GM15510 (cell line): ENCODE results near the gene PWP2.
A peak's percentile ranks its signal among the peaks of the same experiment; 100 is the strongest.

ENCODE experiments used
- POLR2A ChIP-seq: IDR thresholded peaks from 3 replicates; pipeline ENCODE4 v1.6.1; 2011; ENCODE audit warnings: borderline replicate concordance; ENCODE audit not compliant: insufficient read length; ENCODE audit errors: extremely low read depth

Gene PWP2

DNA sequence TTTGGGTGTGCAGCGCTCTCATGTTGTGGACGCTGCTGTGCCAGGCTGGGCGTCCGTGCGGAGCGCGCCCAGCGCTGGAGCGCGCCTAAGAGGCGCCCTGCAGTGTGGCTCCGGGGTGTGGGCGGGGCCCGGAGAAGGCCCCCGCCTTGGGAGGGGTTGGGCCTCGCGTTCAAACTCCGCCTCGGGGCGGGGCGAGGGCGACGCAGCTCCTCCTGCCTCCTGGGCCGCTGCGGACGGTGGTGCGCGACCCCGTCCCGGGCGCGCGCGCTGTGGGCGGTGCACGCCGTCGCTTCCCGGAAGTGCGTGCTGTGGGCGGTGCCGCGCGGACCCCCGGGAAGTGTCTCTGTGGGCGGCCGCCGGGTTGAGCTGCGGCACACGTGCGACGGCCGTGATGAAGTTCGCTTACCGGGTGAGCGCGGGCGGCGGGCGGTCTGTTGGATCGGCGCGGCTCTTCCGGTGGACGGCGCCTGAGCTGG lies at the start of gene PWP2:
TSS of gene PWP2 (plus strand) at position 374 of the 476 bp plus-strand sequence. CDS start at position 392, 18 bp downstream.
- TF ChIP-seq POLR2A: peak; percentile 19

DNA sequence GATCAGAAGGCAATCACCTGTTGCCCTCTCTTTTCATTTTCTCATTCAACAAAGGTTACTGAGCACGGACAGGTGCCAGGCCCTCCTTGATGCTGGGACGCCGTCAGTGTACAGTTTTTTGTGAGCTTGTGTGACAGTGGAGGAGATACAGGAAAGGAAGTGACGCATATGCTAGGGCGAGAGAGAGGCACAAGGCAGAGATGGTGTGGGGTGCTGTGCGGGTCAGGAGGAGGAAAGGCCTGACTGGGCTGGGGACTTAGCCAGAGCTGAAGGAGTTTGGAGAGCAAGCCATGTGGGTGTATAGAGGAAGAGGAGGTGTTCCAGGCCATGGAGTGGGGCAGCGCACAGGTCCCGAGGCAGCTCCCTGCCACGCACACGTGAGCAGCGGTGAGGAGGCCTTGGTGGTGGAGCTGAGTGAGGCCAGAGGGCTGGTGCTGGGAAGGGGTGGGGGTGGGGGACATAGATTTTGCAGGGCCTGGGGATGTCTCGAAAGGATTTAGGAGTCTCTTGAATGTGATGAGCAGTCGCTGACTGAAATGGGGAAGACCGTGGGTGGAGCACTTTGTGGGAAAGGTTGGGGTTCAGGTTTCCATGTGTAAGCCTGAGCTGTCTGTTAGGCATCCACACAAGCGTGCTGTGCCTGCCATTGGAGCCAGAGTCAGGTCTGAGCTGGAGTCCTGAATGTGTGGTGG lies 49.1 kb upstream of the PWP2 start:
- no peak for TF ChIP-seq POLR2A

DNA sequence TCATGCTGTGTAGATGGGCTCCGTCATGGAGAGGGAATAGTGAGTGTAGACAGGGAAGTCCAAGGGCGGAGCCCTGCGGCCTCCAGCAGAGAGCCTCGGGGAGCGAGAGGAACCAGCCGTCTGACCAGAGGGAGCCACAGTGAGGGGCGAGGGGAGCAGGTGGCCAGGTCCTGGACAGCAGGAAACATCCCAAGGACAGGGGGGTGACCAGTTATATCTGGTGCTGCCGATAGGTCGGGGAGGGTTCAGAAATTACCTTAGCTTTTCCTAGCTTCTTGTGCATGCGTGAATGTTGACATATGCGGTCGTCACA lies 48.6 kb upstream of the PWP2 start:
- TF ChIP-seq POLR2A: no peak

DNA sequence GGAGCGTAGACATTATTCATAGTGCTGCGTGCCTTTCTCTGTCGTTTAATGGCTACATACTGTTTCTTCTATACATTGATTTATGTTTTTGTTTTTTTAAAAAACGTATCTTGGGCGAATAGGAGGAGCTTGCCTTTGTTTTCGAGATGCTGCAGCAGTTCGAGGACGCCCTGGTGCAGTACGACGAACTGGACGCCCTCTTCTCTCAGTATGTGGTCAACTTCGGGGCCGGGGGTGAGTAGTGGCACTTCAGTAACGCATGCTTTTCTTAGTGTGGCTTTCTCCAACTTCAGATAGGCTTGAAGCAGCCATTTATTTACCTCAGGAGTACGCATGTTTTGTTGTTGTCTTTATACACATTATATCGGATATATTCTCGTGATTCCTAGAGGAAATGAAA lies 48.2 kb upstream of the PWP2 start:
- TF ChIP-seq POLR2A: no peak

DNA sequence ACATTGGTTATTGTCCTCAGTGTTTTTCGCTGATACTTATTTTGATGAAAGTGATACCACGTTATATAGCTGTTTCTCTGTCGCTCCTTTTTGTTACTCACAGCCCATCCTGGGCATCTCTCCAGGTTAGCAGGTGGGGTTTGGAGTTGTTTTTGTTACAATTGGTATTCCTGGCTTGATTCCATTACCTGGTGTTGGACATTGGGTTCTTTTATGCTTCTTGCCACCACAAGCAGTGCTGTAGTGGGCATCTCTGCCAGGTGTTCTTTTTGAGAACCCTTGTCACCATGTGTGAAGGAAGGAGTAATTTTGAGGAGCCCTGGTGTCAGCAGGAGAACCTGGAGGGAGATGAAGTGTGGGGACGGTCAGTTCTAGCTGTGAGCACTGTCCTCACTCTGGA lies 47.5 kb upstream of the PWP2 start:
- TF ChIP-seq POLR2A: no peak

DNA sequence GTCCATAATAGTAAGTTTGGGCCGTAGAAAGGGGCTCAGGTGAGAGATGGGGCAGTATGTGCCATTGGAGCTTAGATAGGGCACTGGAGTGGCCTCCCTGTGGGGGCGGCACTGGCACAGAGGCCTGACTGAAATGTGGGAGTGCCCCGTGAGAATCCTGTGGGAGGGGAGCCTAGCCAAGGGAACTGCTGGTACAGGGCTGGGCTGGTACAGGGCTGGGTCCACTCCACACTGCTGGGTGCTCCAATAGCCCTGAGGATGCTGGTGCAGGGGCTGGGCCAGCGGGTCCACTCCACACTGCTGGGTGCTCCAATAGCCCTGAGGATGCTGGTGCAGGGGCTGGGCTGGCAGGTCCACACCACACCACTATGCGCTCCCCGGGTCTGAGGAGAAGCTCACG lies 44.8 kb upstream of the PWP2 start:
- TF ChIP-seq POLR2A: no peak

DNA sequence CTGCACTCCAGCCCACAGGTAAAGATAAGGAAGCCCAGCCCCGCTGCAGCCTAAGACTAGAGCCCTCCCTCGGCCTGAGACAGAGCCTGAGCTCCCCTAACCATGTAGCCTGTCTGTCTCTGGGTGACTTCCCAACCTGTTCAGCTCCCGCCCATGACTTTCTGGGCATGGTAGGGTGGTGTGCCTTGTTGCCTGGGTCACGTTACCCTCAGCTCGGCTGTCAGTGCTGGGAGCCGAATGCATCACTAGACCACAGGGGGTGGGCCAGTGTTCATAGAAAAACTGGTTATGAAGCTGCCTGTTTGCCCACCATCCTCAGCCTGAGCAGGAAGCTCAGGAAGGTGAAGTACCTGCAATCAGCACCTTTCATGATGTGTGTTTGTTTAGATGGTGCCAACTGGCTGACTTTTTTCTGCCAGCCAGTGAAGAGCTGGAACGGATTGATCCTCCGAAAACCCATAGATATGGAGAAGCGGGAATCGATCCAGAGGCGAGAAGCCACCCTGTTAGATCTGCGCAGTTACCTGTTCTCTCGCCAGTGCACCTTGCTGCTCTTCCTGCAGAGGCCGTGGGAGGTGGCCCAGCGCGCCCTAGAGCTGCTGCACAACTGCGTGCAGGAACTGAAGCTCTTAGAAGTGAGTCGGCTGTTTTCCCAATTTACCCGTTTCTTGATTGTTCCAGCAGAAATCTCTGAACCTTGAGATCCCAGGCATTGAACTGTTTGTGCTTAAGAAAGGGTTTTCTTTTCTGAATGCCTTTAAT lies 43.9 kb upstream of the PWP2 start:
- no peak for TF ChIP-seq POLR2A

DNA sequence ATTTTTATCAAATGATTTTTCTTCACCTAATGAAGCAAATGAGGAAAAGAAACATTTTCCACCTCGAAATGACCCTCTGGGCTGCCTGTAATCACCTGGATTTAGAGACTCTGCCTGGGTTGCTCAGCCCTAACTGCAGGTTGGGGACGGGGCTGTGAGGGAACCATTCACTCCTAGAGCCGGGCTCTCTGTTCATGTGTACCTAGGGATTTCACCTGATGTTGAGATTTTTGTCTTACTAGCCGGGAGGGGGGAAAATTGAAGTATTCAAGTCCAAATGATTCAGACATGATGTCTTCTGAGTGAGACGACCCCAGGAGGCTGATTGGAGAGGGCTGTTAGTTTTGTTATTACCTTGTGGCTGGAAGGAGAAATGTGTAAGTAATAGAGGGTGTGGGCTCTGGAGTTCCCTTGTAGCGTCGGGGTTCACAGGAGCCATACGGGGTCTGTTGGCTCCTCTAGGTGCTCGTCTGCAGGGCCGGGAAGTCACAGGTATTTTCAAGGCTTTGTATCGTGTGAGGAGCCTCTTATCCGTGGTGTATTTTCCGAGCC lies 42.3 kb upstream of the PWP2 start:
- TF ChIP-seq POLR2A: no peak

DNA sequence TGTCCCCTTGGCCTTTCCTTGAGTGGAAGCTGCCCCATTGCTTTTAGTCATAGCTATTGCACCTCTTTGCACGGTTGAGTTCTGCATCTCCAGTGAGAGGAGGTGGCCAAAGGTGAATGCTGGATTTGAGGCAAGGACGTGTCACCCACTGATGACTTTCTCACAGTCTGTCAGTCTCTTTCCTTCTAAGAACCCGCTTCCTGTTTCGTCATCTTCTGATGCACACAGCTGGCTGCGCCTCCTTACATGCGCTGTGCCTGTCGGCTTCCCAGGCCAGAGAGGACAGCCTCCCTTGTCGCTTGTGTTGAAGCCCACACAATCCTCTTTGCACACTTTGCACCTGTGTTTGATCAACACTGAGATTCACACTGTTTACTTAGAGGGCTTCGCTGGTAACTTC lies 41.8 kb upstream of the PWP2 start:
- TF ChIP-seq POLR2A: no peak

DNA sequence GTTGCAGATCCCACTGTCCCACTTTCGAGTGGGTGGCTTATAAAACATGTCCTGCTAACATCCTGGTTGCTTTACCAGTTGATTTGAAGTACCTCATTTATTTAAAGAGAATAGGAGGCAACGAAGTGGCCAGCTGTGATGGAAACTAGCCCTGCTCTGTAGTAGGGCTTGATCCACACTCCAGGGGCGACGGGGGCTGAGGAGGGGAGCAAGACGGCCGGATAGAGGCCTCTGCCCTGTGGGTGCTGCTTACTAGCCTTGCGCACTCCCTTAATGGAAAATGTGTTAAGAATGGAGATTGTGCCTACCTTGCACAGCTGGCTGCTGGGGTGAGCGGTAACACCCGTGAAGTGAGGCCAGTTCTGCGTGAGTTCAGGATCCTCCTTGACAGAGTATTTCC lies 41.1 kb upstream of the PWP2 start:
- TF ChIP-seq POLR2A: no peak

DNA sequence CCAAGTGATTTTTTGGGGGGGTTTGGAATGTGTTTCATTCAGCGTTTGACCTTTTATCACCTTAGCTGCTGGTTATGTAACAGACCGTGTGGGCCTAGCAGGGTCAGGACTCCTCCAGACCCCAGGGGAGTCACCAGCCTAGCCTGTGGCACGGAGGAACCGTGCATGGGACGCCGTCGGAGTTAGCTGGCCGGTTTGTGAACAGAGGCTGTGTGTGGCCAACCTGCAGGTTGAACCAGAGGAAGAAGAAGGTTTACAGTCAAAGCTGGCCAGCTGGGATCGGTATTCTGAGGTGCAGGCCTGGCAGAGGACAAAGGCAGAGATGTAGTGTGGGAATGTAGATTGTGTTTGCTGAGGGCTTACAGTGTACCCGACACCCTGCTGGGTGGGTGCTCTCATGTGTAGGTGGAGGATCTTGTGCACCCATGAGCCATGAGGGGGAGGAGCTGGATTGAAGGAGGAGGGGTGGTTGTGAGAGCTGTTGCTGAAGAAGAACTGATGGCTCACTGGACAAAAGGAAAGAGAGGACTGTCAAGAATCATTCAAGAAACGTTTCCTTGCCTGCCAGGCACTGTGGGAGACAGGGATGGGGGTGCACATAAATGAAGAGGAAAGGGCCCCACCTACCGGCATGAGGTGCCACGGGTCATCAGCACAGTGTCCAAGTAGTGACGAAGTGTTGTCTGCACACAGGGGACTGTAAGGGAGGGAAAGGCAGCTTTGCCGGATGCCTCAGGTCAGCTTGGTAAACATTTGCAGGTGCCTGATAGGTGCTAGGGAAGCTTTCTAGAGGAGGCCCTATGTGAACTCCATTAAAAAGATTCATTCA lies 40.0 kb upstream of the PWP2 start:
- no peak for TF ChIP-seq POLR2A

DNA sequence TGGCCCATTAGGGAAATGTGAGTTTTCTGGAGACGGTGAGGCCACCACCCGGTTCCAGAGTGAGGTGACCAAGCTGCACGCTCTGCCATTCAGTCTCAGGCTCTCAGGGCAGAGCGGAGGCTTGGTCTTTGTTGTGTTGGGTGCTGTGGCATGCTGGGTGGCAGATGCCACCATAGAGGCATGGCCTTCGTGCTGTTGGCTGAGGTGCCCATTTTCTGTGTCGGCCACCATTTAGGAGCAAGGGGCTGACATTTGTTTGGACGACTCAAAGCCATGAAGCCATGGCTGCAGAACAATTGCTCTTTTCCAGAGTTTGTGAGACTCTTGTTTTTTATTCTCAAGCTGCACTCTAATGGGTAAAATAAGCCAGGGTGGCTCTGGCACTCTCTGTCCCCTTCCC lies 36.8 kb upstream of the PWP2 start:
- TF ChIP-seq POLR2A: no peak

DNA sequence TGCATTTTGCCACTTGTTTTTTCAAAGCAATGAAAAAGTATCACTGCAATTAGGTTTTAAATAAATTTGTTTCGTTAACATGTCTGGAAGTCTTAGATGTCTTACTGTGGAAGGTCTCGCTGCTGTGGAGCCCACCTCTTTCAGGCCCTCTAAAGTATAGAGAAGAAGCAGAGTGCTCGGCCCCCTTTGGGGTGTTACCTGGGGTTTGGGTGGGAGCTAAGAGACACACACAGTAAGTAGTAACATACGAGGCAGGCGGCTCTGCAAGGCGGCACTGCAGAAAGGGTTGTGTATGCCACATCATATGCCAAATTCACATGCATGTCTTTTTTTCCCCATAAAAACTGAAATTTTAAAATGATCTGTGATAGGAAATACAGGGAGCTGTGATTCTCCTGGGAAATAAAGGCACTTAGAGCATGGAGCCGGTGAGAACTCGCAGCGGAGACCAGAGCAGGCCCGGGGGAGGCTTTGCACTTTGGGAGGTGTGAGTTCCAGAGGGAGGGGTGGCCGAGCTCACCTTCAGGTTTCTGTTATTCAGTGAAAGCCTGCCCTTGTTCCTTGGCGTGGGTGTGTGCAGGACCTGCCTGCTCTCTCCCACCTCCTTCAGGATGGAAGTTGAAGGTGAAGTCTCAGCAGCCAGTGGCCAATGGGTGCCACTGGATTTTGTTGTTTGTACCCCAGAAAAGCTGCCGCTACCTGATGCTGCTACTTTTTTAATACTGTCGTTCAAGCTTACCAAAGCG lies 35.7 kb upstream of the PWP2 start:
- TF ChIP-seq POLR2A: no peak

DNA sequence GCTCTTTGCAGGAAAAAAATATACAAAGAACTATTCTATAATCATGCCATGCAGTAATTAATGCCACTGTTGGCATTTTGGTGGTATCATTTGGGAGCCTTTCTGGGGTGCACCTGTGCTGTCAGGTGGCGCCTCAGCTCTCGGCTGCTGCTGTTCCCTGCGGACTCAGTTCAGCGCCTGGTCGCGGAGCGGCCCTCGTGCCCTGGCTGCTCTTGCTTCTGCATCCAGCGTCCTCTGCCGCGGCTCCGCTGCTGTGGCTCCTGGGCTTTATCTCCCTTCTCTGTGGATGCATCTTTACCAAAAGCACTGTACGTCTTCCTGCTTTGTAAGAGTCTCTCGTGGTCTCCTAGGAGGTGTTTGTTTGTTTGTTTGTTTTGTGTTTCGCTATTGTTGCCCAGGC lies 35.1 kb upstream of the PWP2 start:
- no peak for TF ChIP-seq POLR2A

DNA sequence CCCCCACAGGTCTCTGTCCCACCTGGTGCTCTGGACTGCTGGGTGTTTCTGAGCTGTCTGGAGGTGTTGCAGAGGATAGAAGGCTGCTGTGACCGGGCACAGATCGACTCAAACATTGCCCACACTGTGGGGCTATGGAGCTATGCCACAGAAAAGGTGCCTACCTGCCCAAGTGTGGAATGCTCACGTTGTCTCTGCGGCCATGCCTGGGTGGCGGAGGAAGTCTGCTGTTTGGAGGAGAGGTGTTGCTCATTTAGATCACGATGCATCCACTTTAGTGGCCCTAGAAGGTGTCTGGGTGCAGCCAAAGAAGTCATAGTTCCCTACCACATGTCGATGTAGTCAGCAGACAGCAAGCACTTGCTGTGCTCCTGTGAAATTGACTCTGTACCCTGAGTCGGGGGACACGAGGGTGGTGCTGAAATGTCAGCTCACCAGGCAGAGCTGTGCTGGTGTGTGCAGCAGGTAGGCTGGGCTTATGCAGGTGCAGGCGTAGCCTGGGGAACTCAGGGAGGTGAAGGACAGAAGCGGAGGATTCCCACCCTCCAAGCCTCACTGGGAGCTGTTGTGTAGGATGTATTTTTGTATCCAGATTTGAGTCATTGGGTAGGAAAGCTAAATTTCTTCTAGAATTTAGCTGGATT lies 32.8 kb upstream of the PWP2 start:
- no peak for TF ChIP-seq POLR2A

DNA sequence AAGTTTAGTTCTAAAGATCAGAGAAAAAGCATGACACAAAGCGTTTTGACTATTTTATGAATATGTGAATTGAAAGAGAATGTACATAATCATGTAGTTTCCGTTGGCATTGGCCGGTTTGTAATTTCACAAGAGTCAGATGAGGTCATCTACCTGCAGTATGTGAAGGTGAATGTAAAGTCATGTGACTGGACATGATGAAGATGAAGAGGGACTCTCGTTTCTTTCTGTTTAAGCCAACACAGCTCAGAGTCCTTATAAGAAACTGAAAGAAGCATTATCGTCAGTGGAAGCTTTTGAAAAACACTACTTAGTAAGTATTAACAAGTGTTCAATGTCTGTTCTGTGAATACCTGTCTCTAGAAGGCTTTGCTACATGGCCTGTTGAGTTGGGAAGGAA lies 30.9 kb upstream of the PWP2 start:
- no peak for TF ChIP-seq POLR2A
